Stimulated activated CD4-positive, alpha-beta T cell treated with anti-CD3 and anti-CD28 coated beads, Interleukin-15, amount 100 ng/mL, for 24 hours (primary cell): ENCODE data around the gene RBM27.
"Not testable (repeated sequence)": the region's sequence is repeated elsewhere in the genome, so short reads cannot be mapped to it uniquely, and the experiment has no call there.

Experiments used
- DNase-seq: peaks from one replicate; pipeline ENCODE4 v3.0.0-alpha.2; 2020

The RBM27 gene

GRCh38 chr5:146203011-146203871, at the start of gene RBM27:
TSS of gene RBM27 (plus strand) at chr5:146203605. CDS start at chr5:146203766, 161 bp downstream.
- peak; percentile 96 for DNase-seq

GRCh38 chr5:146158255-146158654, 45.1 kb upstream of the RBM27 start:
- no peak for DNase-seq

- DNase-seq: no peak
These were observed 39.0 kb upstream of the RBM27 start for GRCh38 chr5:146164382-146164781.

- no peak for DNase-seq
These were observed 37.9 kb upstream of the RBM27 start for GRCh38 chr5:146165460-146165859.

- DNase-seq: no peak
These were observed 37.5 kb upstream of the RBM27 start for GRCh38 chr5:146165903-146166302.

GRCh38 chr5:146169076-146169475, 34.3 kb upstream of the RBM27 start:
- no peak for DNase-seq

GRCh38 chr5:146173049-146173448, 30.4 kb upstream of the RBM27 start:
- not testable (repeated sequence) for DNase-seq

- DNase-seq: no peak
These were observed 29.8 kb upstream of the RBM27 start for GRCh38 chr5:146173597-146173996.

GRCh38 chr5:146176805-146177204, 26.6 kb upstream of the RBM27 start:
- no peak for DNase-seq

- no peak for DNase-seq
These were observed 23.7 kb upstream of the RBM27 start for GRCh38 chr5:146179696-146180095.

- DNase-seq: not testable (repeated sequence)
These were observed 20.0 kb upstream of the RBM27 start for GRCh38 chr5:146183403-146183802.

GRCh38 chr5:146185161-146185560, 18.2 kb upstream of the RBM27 start:
- DNase-seq: no peak

GRCh38 chr5:146188358-146188757, 15.0 kb upstream of the RBM27 start:
- DNase-seq: no peak

- no peak for DNase-seq
These were observed 10.8 kb upstream of the RBM27 start for GRCh38 chr5:146192571-146193043.

GRCh38 chr5:146193285-146193684, 10.1 kb upstream of the RBM27 start:
- no peak for DNase-seq

- DNase-seq: not testable (repeated sequence)
These were observed 8.4 kb upstream of the RBM27 start for GRCh38 chr5:146194997-146195396.

- DNase-seq: no peak
These were observed 6.9 kb upstream of the RBM27 start for GRCh38 chr5:146196459-146197048.

GRCh38 chr5:146199176-146199815, 4.1 kb upstream of the RBM27 start:
- DNase-seq: no peak

GRCh38 chr5:146201795-146202194, 1.6 kb upstream of the RBM27 start:
- DNase-seq: not testable (repeated sequence)

- no peak for DNase-seq
These were observed 427 bp downstream of the RBM27 start for GRCh38 chr5:146203872-146204192.

GRCh38 chr5:146205499-146206202, 2.2 kb downstream of the RBM27 start:
- peak; percentile 19 for DNase-seq

- no peak for DNase-seq
These were observed 2.9 kb downstream of the RBM27 start for GRCh38 chr5:146206257-146206656.

GRCh38 chr5:146208916-146209522, 5.6 kb downstream of the RBM27 start:
- DNase-seq: no peak
